ENCODE data around the gene PKHD1. TPM values are rescaled to one million over a fixed set of nuclear protein-coding genes. Genes with fewer than 3 reads are reported as not detected.

Gene PKHD1
- total and polyA plus RNA-seq, 2 of the 13 experiments (the other 11 are each of a cell fraction or from before 2014, with no cell fraction given), result 0.01 to 0.13 TPM

DNA sequence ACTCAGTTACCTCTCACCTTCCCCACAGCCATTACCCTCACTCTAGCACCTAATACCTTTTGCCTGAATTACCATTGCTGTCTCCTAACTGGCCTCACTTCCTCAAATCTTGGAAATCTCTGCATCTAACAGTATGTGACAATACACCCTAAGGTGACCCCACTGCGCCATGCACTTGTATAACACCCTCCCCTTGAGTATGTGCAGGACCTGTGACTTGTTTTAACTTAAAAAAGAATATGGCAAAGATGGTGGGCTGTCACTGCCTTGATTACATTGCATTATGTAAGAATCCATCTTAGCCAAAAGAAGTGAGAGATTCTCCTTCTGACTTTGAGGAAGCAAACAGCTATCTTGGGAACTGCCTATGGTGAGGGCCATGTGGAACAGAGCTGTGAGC is 29.9 kb upstream of the PKHD1 start:
- no peaks in the 10 kb centered on the region for H3K9me3 ChIP-seq (ENCODE audit: low read length)
- no peaks in the 10 kb centered on the region for H3K27me3 ChIP-seq (ENCODE audit: control insufficient read depth in 1 of 2, insufficient read depth in 2 of 2, low read length in 2 of 2)
- no peak overlapping the region for H3K27ac ChIP-seq (ENCODE audit: extremely low read length, insufficient read depth, low read length)
- ATAC-seq (no peak), DNase-seq (ENCODE audit: low spot score) (no peak), FAIRE-seq (no peak)
- no peak overlapping the region for H3K4me2 ChIP-seq (ENCODE audit: low read depth, low read length)
- in situ Hi-C loops (cut with HindIII; ENCODE audit: extremely low pct_ligation_motif_present, low pct_unique_long_range_greater_than_20kb) (no loop called here), intact Hi-C loops (cut with micrococcal nuclease; ENCODE audit: unreplicated experiment) (no loop called here)
- ChIA-PET CTCF (ENCODE audit: low intra/inter-chr PET ratio, low total read pairs) (no interaction called here), POLR2A (no interaction called here)
- H3K36me3 ChIP-seq (replicated peaks in 1 of 2; ENCODE audit: control insufficient read depth in 1 of 2, insufficient read depth in 2 of 2, low read length in 2 of 2), result no peaks in the 10 kb centered on the region
- H2AFZ ChIP-seq (ENCODE audit: low read length), result no peak overlapping the region
- H3K4me1 ChIP-seq (ENCODE audit: insufficient read depth, low read length), result no peaks in the 10 kb centered on the region
- 0% methylated on average over 1 of the region's 1 CpG for WGBS (ENCODE audit: low lambda C conversion rate)
- no peaks in the 10 kb centered on the region for H3K79me2 ChIP-seq (ENCODE audit: insufficient read depth, low read length)
- BruUV-seq (replicated peaks), result no TSS peak
- no peaks in the 10 kb centered on the region for H4K20me1 ChIP-seq (ENCODE audit: insufficient read depth, low read length)
- no peak overlapping the region for H3K9ac ChIP-seq (ENCODE audit: insufficient read depth, low read depth, low read length)
- TF ChIP-seq HNF4G (IDR thresholded peaks at IDR 0.05; ENCODE audit: borderline replicate concordance, low read depth, low read length) (no peak), HNF4G (CRISPR knock-in tag; IDR thresholded peaks at IDR 0.05; ENCODE audit: borderline replicate concordance, low read depth) (no peak), KMT2B (CRISPR knock-in tag; IDR thresholded peaks at IDR 0.05) (no peak), MEIS1 (CRISPR knock-in tag; IDR thresholded peaks at IDR 0.05; ENCODE audit: borderline replicate concordance) (no peak), PHB2 (IDR thresholded peaks at IDR 0.05; ENCODE audit: partially characterized antibody) (no peak), ZFP36L2 (CRISPR knock-in tag; IDR thresholded peaks at IDR 0.05) (no peak), ZNF570 (CRISPR knock-in tag; IDR thresholded peaks at IDR 0.05; ENCODE audit: borderline replicate concordance) (no peak), ZBTB49 (CRISPR knock-in tag; IDR thresholded peaks at IDR 0.05; ENCODE audit: borderline replicate concordance) (no peak), RFX1 (IDR thresholded peaks at IDR 0.05) (no peak), ZNF841 (CRISPR knock-in tag; IDR thresholded peaks at IDR 0.05; ENCODE audit: borderline replicate concordance) (no peak), IRX3 (CRISPR knock-in tag; IDR thresholded peaks at IDR 0.05; ENCODE audit: borderline replicate concordance, low read depth) (no peak), MAZ (IDR thresholded peaks at IDR 0.05; ENCODE audit: borderline replicate concordance, low read depth, low read length) (no peak), MAZ (CRISPR knock-in tag; IDR thresholded peaks at IDR 0.05; ENCODE audit: low read depth) (no peak), TRIM24 (CRISPR knock-in tag; IDR thresholded peaks at IDR 0.05) (no peak), DBP (CRISPR knock-in tag; IDR thresholded peaks at IDR 0.05; ENCODE audit: not compliant biosample characterization) (no peak)
- TF ChIP-seq, protein P1, sequence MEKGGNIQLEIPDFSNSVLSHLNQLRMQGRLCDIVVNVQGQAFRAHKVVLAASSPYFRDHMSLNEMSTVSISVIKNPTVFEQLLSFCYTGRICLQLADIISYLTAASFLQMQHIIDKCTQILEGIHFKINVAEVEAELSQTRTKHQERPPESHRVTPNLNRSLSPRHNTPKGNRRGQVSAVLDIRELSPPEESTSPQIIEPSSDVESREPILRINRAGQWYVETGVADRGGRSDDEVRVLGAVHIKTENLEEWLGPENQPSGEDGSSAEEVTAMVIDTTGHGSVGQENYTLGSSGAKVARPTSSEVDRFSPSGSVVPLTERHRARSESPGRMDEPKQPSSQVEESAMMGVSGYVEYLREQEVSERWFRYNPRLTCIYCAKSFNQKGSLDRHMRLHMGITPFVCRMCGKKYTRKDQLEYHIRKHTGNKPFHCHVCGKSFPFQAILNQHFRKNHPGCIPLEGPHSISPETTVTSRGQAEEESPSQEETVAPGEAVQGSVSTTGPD (CRISPR knock-in tag; IDR thresholded peaks at IDR 0.05), result no peak
- TF ChIP-seq, protein P2, sequence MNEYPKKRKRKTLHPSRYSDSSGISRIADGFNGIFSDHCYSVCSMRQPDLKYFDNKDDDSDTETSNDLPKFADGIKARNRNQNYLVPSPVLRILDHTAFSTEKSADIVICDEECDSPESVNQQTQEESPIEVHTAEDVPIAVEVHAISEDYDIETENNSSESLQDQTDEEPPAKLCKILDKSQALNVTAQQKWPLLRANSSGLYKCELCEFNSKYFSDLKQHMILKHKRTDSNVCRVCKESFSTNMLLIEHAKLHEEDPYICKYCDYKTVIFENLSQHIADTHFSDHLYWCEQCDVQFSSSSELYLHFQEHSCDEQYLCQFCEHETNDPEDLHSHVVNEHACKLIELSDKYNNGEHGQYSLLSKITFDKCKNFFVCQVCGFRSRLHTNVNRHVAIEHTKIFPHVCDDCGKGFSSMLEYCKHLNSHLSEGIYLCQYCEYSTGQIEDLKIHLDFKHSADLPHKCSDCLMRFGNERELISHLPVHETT (CRISPR knock-in tag; conservative IDR thresholded peaks at IDR 0.05), result no peak
- H3K4me3 ChIP-seq (replicated peaks in 1 of 3; ENCODE audit: insufficient read depth in 1 of 3, low read depth in 2 of 3, low read length in 3 of 3), result no peak overlapping the region

All from HepG2 (cell line).